ENCODE measurements around the gene PALMD. TPM values are rescaled to one million over a fixed set of nuclear protein-coding genes. Genes with fewer than 3 reads are reported as not detected.

PALMD gene
- total RNA-seq, 1 donor from 2014 or later: not detected

- no peak for DNase-seq (ENCODE audit: low spot score)
- H3K27me3 Mint-ChIP-seq (ENCODE audit: insufficient read depth): no peaks in the 10 kb centered on the region
- H3K4me1 Mint-ChIP-seq (ENCODE audit: low read depth): no peaks in the 10 kb centered on the region
- no peak overlapping the region for H3K4me3 Mint-ChIP-seq
- no peaks in the 10 kb centered on the region for H3K9me3 Mint-ChIP-seq
- no peak overlapping the region for H3K27ac Mint-ChIP-seq
- H3K36me3 Mint-ChIP-seq (ENCODE audit: low read depth): no peaks in the 10 kb centered on the region
- intact Hi-C loops (cut with micrococcal nuclease): no loop called here
Measured at GRCh38 chr1:99727575-99728185, 81.8 kb downstream of the PALMD start.

GRCh38 chr1:99728494-99729235 lies 82.8 kb downstream of the PALMD start:
- Mint-ChIP-seq H3K27me3 (ENCODE audit: insufficient read depth) (peaks cover 7% of the 10 kb centered on the region), H3K27ac (no peak overlapping the region), H3K4me3 (no peak overlapping the region), H3K9me3 (no peaks in the 10 kb centered on the region), H3K36me3 (ENCODE audit: low read depth) (no peaks in the 10 kb centered on the region), H3K4me1 (ENCODE audit: low read depth) (no peaks in the 10 kb centered on the region)
- no peak for DNase-seq (ENCODE audit: low spot score)
- intact Hi-C loops (cut with micrococcal nuclease): no loop called here

GRCh38 chr1:99731384-99731783 lies 85.5 kb downstream of the PALMD start:
- no peaks in the 10 kb centered on the region for H3K36me3 Mint-ChIP-seq (ENCODE audit: low read depth)
- no peak overlapping the region for H3K4me3 Mint-ChIP-seq
- intact Hi-C loops (cut with micrococcal nuclease): no loop called here
- no peak overlapping the region for H3K27ac Mint-ChIP-seq
- no peak for DNase-seq (ENCODE audit: low spot score)
- peaks cover 7% of the 10 kb centered on the region for H3K27me3 Mint-ChIP-seq (ENCODE audit: insufficient read depth)
- no peaks in the 10 kb centered on the region for H3K4me1 Mint-ChIP-seq (ENCODE audit: low read depth)
- H3K9me3 Mint-ChIP-seq: no peaks in the 10 kb centered on the region

- Mint-ChIP-seq H3K27me3 (ENCODE audit: insufficient read depth) (peaks cover 7% of the 10 kb centered on the region), H3K4me1 (ENCODE audit: low read depth) (no peaks in the 10 kb centered on the region), H3K9me3 (no peaks in the 10 kb centered on the region), H3K27ac (no peak overlapping the region), H3K4me3 (no peak overlapping the region), H3K36me3 (ENCODE audit: low read depth) (no peaks in the 10 kb centered on the region)
- intact Hi-C loops (cut with micrococcal nuclease): no loop called here
- DNase-seq (ENCODE audit: low spot score): no peak
Measured at GRCh38 chr1:99735852-99736251, 89.9 kb downstream of the PALMD start.

- Mint-ChIP-seq H3K36me3 (ENCODE audit: low read depth) (no peaks in the 10 kb centered on the region), H3K27me3 (ENCODE audit: insufficient read depth) (peaks cover 7% of the 10 kb centered on the region), H3K9me3 (no peaks in the 10 kb centered on the region), H3K27ac (no peak overlapping the region), H3K4me3 (no peak overlapping the region), H3K4me1 (ENCODE audit: low read depth) (no peaks in the 10 kb centered on the region)
- DNase-seq (ENCODE audit: low spot score): no peak
- intact Hi-C loops (cut with micrococcal nuclease): no loop called here
Measured at GRCh38 chr1:99737016-99737415, 91.1 kb downstream of the PALMD start.

GRCh38 chr1:99738858-99739465 lies 93.0 kb downstream of the PALMD start:
- intact Hi-C loops (cut with micrococcal nuclease): no loop called here
- Mint-ChIP-seq H3K4me3 (no peak overlapping the region), H3K9me3 (no peaks in the 10 kb centered on the region), H3K4me1 (ENCODE audit: low read depth) (no peaks in the 10 kb centered on the region), H3K27me3 (ENCODE audit: insufficient read depth) (no peaks in the 10 kb centered on the region), H3K27ac (no peak overlapping the region), H3K36me3 (ENCODE audit: low read depth) (no peaks in the 10 kb centered on the region)
- no peak for DNase-seq (ENCODE audit: low spot score)

GRCh38 chr1:99740141-99740540 lies 94.2 kb downstream of the PALMD start:
- intact Hi-C loops (cut with micrococcal nuclease): no loop called here
- H3K4me1 Mint-ChIP-seq (ENCODE audit: low read depth): no peaks in the 10 kb centered on the region
- no peaks in the 10 kb centered on the region for H3K27me3 Mint-ChIP-seq (ENCODE audit: insufficient read depth)
- DNase-seq (ENCODE audit: low spot score): no peak
- H3K27ac Mint-ChIP-seq: no peak overlapping the region
- no peak overlapping the region for H3K4me3 Mint-ChIP-seq
- no peaks in the 10 kb centered on the region for H3K36me3 Mint-ChIP-seq (ENCODE audit: low read depth)
- no peaks in the 10 kb centered on the region for H3K9me3 Mint-ChIP-seq

Other genes starting within 250 kb of the PALMD start
- 0.07 and 0.62 TPM in 2 replicates for gene FRRS1, start 120.5 kb downstream of the PALMD start, total RNA-seq
- 10.7 and 10.8 TPM in 2 replicates for gene AGL, start 204.2 kb downstream of the PALMD start, total RNA-seq

All from activated T-helper 1 cell treated with anti-CD3 and anti-CD28 coated beads, Interleukin-12 subunit alpha, Interleukin-12 subunit beta, Interleukin-2, Interleukin-4 antibody, amounts not matched to agents 30 ng/mL and 10 ng/mL and 1 ng/mL, durations not matched to agents 14 hours and 24 hours and 36 hours (primary cell).